Measurements from ENCODE around the gene OSTC. TPM values are rescaled to one million over a fixed set of nuclear protein-coding genes. Genes with fewer than 3 reads are reported as not detected.
A peak's percentile ranks its signal among the peaks of the same experiment; 100 is the strongest.

The OSTC gene
- total and polyA plus RNA-seq, 2 of the 13 experiments (the other 11 are each of a cell fraction or from before 2014, with no cell fraction given), result 208 to 380 TPM

DNA sequence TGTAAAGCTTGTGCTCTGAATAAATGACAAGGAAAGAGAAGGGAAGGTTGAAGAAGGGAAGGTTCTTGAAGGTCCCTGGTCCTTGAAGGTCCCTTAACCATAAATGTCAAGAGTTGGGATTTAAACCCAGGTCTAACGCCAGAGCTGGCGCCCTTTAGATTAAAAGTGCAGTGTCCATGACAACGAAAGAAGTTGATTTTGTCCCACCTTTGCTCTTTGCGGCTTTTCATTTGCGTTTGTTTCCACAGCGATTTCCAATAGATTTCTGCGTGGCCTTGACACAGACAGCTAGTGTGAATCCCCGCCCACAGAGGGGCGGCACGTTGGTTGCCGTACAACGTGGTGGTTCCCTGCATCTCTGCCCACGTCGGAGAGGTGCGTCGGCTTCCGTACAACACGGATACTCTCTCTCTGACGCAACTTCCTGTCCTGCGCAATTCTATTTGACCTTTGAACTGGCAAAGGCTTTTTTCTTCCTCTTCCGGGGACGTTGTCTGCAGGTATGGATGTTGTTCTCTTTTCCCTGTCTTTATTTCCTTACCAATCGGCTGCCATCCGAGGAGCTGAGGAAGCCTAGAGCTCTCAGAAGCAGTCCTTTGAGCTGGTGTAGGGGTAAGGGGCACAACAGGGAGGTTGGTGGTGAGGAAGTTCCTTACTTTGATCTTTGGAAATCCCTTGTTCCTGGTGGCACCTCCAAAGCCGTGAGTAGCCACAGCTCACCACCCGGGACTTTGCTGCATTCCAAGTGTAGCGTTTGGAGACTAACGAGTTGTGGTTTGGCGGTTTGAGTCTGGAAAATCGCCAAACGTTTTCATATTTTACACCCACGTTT is 30.1 kb upstream of the OSTC start, which contains the start of gene RPL34 (continued):
- TF ChIP-seq ZSCAN31 (CRISPR knock-in tag; IDR thresholded peaks at IDR 0.05; ENCODE audit: low read depth) (peak; percentile 55; the same call in 1 of the 2 replicates), THAP11 (CRISPR knock-in tag; IDR thresholded peaks at IDR 0.05) (peak; percentile 95), ZNF101 (CRISPR knock-in tag; IDR thresholded peaks at IDR 0.05; ENCODE audit: borderline replicate concordance, low read depth) (no peak), MNT (IDR thresholded peaks at IDR 0.05) (peak; percentile 76), ZNF780A (CRISPR knock-in tag; IDR thresholded peaks at IDR 0.05) (no peak), HIC2 (CRISPR knock-in tag; IDR thresholded peaks at IDR 0.05; ENCODE audit: low read depth) (no peak), ZNF768 (CRISPR knock-in tag; IDR thresholded peaks at IDR 0.05) (no peak), MXD1 (CRISPR knock-in tag; IDR thresholded peaks at IDR 0.05) (no peak), KDM2A (CRISPR knock-in tag; IDR thresholded peaks at IDR 0.05; ENCODE audit: borderline replicate concordance, low read depth) (peak; percentile 78), GZF1 (CRISPR knock-in tag; IDR thresholded peaks at IDR 0.05) (0 out of 2 replicates have a peak, but pooled peaks have one; percentile 19), SOX6 (IDR thresholded peaks at IDR 0.05) (no peak), SOX6 (CRISPR knock-in tag; IDR thresholded peaks at IDR 0.05) (no peak; the same call in none of the 2 replicates), THYN1 (CRISPR knock-in tag; IDR thresholded peaks at IDR 0.05; ENCODE audit: borderline replicate concordance, low read depth) (no peak), SMC3 (IDR thresholded peaks at IDR 0.05; ENCODE audit: low read length) (0 out of 2 replicates have a peak, but pooled peaks have one; percentile 1), ZNF33A (CRISPR knock-in tag; IDR thresholded peaks at IDR 0.05; ENCODE audit: borderline replicate concordance) (no peak), PHF5A (CRISPR knock-in tag; IDR thresholded peaks at IDR 0.05; ENCODE audit: low read depth, unreplicated experiment) (peak; percentile 53), POLR2A (IDR thresholded peaks at IDR 0.05; ENCODE audit: insufficient read depth in 1 of 2, low read depth in 2 of 2, low read length in 2 of 2) (peak; percentile 91 to 99)
- TF ChIP-seq, protein P1, sequence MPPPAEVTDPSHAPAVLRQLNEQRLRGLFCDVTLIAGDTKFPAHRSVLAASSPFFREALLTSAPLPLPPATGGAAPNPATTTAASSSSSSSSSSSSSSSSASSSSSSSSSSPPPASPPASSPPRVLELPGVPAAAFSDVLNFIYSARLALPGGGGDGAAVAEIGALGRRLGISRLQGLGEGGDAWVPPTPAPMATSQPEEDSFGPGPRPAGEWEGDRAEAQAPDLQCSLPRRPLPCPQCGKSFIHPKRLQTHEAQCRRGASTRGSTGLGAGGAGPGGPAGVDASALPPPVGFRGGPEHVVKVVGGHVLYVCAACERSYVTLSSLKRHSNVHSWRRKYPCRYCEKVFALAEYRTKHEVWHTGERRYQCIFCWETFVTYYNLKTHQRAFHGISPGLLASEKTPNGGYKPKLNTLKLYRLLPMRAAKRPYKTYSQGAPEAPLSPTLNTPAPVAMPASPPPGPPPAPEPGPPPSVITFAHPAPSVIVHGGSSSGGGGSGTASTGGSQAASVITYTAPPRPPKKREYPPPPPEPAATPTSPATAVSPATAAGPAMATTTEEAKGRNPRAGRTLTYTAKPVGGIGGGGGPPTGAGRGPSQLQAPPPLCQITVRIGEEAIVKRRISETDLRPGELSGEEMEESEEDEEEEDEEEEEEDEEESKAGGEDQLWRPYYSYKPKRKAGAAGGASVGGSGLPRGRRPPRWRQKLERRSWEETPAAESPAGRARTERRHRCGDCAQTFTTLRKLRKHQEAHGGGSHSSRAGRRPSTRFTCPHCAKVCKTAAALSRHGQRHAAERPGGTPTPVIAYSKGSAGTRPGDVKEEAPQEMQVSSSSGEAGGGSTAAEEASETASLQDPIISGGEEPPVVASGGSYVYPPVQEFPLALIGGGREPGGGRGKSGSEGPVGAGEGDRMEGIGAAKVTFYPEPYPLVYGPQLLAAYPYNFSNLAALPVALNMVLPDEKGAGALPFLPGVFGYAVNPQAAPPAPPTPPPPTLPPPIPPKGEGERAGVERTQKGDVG (CRISPR knock-in tag; IDR thresholded peaks at IDR 0.05; ENCODE audit: borderline replicate concordance), result no peak; the same call in 1 of the 2 replicates
- TF ChIP-seq, protein P2, sequence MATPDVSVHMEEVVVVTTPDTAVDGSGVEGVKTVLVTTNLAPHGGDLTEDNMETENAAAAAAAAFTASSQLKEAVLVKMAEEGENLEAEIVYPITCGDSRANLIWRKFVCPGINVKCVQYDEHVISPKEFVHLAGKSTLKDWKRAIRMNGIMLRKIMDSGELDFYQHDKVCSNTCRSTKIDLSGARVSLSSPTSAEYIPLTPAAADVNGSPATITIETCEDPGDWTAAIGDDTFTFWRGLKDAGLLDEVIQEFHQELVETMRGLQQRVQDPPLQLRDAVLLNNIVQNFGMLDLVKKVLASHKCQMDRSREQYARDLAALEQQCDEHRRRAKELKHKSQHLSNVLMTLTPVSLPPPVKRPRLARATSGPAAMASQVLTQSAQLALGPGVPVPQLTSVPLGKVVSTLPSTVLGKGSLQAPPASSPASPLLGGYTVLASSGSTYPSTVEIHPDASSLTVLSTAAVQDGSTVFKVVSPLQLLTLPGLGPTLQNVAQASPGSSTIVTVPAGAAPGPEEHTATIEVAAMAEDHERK (CRISPR knock-in tag; IDR thresholded peaks at IDR 0.05; ENCODE audit: low read depth), result peak; percentile 63
- TF ChIP-seq, protein P3, sequence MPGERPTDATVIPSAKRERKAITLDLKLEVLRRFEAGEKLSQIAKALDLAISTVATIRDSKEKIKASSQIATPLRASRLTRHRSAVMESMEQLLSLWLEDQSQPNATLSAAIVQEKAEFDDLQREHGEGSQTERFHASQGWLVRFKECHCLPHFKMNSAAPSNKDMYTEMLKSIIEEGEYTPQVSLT (CRISPR knock-in tag; IDR thresholded peaks at IDR 0.05; ENCODE audit: borderline replicate concordance, low read depth), result no peak

Data from HepG2 (cell line).